ENCODE results near the gene SUSD3.
A peak's percentile ranks its signal among the peaks of the same experiment; 100 is the strongest.

Gene SUSD3

DNA sequence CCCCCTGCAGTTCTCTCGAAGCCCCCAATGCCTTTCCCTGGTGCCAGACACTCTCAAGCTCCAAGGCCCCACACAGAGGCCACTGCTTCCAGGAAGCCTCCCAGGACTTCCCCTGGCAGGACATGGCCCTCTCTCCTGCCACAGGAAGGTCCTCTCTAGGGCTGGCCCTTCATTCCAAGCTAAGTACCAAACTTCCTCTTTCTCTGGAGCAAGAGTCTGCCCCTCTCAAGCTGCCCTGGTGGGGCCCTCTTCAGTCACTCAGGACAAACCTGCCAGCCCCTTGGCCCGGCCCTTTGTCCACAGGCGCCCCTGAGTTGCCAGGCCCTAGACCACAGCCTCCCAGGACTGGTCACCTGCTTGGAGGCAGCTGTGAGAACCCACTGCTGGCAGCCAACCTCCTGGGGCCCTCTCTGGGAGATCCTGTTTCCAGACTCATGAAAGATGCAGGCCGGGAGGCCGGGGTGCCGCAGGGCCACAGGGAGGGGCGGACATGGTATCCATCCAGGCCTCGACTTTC lies 69.0 kb downstream of the SUSD3 start:
- no peak for DNase-seq

DNA sequence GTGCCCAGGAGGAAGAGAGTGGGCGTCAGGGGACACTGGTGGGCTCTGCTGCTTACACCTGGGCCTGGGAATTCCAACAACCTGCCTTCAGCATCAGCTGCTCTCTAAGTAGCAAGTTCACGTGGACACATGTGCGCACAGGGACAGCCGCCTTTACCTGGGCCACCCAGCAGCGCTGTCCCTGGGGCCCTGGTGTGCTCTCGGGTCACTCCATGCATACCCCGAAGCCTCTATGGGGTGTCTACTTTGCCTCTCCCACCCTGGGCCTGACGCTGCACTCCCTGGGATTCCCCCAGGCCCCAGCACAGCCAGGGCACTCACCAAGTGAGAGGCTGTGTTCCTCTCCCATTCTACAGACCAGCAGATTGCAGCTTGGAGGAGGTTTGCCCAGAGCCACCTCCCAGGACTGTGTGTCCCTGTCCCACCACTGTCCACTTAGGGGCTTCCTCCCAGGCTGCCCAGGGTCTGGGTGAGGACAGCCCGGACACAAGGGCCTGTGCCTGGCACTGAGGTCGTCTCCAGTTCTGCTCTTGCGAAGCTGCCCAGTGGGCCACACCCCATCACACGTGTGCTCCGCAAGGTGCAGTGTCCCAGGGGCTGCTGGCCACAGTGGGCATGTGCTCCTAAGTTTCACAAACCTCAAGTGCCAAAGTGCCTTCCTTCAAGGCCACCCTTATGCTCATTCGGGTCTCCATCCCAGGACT lies 69.7 kb downstream of the SUSD3 start:
- no peak for DNase-seq

GRCh38 chr9:93128715-93129224 lies 70.3 kb downstream of the SUSD3 start:
- no peak for DNase-seq

- DNase-seq: no peak
Observed at GRCh38 chr9:93129286-93129685, 70.8 kb downstream of the SUSD3 start.

DNA sequence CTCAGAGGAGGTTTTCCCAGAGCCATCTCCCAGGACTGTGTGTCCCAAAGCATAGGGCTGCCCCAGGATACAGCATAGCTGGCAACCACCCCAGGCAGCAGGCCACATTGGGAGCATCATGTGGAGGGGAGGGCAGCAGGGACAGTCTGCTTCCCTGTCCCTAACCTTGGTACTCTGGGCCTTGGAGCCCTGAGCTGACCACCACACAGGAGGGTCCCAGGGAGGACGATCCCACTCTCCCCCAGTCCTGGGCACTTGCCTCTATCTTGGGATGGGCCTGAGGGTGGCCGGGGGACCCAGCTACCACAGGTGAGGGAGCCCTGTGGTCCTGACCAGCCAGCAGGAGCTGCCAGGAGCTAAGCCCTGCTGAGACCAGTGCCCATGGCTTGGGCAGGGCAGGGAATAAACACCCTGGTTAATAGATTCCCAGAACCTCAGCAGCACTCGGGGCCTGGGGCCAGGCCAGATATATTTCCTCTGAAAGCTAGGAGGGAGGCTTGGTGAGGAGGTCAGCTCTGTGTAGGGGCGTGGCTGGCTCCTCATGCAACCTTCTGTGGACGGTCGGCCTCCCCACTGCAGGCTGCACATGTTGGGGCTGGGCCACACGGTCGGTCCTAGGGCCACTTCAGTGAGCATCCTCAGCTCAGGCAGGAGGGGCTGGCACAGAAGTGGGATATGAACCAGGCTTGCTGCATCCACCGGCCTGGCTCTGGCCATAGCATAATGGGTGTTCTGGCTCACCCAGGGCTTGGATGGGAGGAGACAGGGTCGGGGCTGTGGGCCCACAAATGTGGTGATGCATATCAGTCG lies 71.4 kb downstream of the SUSD3 start:
- DNase-seq: no peak

- no peak for DNase-seq
Observed at GRCh38 chr9:93130861-93131481, 72.5 kb downstream of the SUSD3 start.

GRCh38 chr9:93131599-93132286 lies 73.2 kb downstream of the SUSD3 start:
- DNase-seq: no peak

DNA sequence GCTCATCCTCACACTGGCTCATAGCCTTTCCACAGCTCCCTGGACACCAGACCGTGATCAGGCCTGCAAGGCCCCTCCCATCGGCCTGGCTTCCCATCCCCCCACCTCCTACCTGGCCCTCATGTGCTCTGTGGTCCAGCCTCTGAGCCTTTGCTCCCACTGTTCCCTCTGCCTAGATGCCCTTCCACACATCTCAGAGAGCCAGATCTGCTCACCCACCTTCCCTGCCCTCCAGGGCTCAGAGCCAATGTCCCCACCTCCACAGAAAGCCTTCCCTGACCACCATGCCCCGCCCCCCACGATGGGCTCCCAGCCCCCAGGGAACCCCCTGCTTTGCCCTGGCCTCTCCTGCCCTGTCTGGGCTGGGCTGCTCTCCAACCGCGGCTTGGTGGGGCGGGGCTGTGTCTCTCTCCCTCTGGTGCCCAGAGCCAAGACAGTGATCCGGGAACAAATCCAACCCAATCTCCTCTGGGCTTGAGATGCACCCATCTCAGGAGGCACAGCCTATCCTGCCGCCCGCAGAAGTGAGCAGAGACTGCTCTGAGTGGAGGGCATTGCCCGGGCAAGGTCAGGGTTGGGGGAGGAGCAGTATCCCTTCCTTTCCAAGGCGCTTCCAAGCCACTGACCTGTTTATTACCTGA lies 73.9 kb downstream of the SUSD3 start:
- no peak for DNase-seq

DNA sequence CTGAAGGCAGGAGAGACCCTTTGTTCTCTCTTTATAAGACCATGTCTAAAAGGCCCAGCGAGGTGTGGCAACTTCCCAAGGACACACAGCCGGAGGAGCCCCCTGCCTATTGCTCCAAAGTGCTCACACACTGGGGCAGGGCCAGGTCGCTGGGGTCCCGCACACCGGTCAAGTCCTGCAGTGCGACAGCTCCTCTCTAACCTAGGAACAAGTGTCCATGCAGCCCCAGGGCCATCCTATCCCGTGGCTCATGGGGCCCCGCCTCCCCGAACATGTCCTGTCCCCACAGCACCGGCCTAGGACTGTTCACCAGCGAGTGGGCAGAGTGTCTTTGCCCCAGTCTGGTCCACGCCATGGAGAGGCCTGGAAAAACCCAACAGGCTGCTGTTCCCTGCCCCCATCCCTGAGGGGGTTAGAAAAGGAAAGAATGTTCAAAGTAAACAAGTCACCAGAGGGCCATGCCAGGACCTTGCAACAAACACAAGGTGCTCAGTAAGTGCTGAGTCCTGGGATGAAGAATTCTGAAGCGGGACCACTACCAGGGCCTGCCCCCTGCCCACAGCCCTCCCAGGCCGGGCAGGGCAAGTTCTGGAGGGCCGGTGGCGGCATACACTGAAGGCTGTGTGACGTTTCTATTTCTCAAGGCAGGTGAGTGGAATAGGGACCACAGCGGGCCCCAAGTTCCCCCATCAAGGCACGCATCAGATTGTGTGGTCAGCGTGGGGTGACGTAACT lies 74.6 kb downstream of the SUSD3 start:
- DNase-seq: peak in 1 of 4 experiments; percentile 31

DNA sequence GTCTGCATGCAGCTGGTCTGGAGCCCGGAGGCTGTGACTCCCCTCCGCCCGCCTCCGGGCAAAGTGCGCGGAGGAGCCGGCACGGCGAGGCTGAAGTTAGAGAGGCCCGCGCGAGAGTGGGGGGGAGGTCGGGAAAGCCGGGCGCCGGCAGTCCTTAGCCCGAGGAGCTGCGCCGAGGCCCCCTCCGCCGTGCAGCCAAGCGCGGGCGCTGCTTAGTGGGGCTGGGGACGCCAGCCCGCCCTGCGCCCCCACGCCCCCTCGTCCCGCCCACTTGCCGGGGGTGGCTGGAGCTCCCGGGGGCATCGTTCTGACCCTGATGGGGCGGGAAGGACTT lies 75.1 kb downstream of the SUSD3 start:
- DNase-seq: no peak

- peak; percentile 46 to 69 (median 66) for DNase-seq
Observed at GRCh38 chr9:93134015-93134739, 75.7 kb downstream of the SUSD3 start, which contains the start of gene NINJ1. TSS of gene NINJ1 (minus strand) at chr9:93134251. CDS start at chr9:93134217, 34 bp downstream.
